ENCODE measurements around the gene ZNF324B. TPM values are rescaled to one million over a fixed set of nuclear protein-coding genes. Genes with fewer than 3 reads are reported as not detected.

The ZNF324B gene
- total RNA-seq, 1 donor from 2014 or later: 6.3 TPM

DNA sequence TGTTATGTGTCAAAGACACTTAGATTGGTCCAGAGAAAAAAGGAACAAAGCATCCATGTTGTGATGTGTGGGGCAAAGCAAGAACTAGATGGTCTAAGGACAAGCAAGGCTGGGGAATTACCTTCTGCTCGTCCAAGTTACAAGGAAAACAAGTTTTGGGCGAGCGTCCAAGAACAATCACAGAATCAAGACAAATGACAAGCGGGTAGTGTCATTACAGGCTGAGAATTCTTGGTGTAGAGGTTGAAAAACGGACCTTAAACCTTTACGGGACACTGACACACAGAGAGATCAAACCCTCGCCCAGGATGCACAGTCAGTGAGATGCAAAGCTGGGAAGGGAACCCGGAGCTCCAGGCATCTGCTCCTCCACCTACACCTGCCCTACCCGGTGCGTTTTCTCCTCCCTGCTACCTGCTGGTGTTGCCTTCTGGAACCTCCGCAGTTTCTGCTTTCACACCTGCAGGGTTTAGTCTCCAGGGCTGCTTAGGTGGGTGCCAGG is 515 bp upstream of the ZNF324B start:
- peaks cover 4% of the 10 kb centered on the region for H3K36me3 Mint-ChIP-seq (ENCODE audit: low read depth)
- H3K27me3 Mint-ChIP-seq (ENCODE audit: low read depth): peaks cover 6% of the 10 kb centered on the region
- no peak for DNase-seq (ENCODE audit: low spot score)
- peaks cover 17% of the 10 kb centered on the region for H3K4me1 Mint-ChIP-seq (ENCODE audit: low read depth)
- no peaks in the 10 kb centered on the region for H3K9me3 Mint-ChIP-seq (ENCODE audit: low read depth)
- H3K4me3 Mint-ChIP-seq (ENCODE audit: unreplicated experiment): peak overlapping the region; percentile 87
- TF ChIP-seq CTCF (IDR thresholded peaks at IDR 0.05): no peak
- peak overlapping the region; percentile 45 for H3K27ac Mint-ChIP-seq (ENCODE audit: unreplicated experiment)

- TF ChIP-seq CTCF (IDR thresholded peaks at IDR 0.05): no peak
- Mint-ChIP-seq H3K27ac (ENCODE audit: unreplicated experiment) (no peak overlapping the region), H3K27me3 (ENCODE audit: low read depth) (peaks cover 2% of the 10 kb centered on the region), H3K9me3 (ENCODE audit: low read depth) (no peaks in the 10 kb centered on the region), H3K4me1 (ENCODE audit: low read depth) (peaks cover 17% of the 10 kb centered on the region), H3K36me3 (ENCODE audit: low read depth) (peaks cover 13% of the 10 kb centered on the region), H3K4me3 (ENCODE audit: unreplicated experiment) (no peak overlapping the region)
- DNase-seq (ENCODE audit: low spot score): no peak
These were observed 2.3 kb downstream of the ZNF324B start for GRCh38 chr19:58453743-58454142.

DNA sequence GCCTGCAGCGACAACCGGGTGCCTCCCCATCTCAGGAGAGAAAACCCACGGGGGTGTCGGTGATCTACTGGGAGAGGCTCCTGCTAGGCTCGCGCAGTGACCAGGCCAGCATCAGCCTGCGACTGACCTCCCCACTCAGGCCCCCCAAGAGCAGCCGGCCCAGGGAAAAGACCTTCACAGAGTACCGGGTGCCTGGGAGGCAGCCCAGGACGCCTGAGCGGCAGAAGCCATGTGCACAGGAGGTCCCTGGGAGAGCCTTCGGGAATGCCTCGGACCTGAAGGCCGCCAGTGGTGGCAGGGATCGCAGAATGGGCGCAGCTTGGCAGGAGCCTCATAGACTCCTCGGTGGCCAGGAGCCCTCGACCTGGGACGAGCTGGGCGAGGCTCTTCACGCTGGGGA is 3.9 kb downstream of the ZNF324B start:
- DNase-seq (ENCODE audit: low spot score): no peak
- H3K27me3 Mint-ChIP-seq (ENCODE audit: low read depth): no peaks in the 10 kb centered on the region
- H3K36me3 Mint-ChIP-seq (ENCODE audit: low read depth): peaks cover 13% of the 10 kb centered on the region
- no peak for TF ChIP-seq CTCF (IDR thresholded peaks at IDR 0.05)
- H3K27ac Mint-ChIP-seq (ENCODE audit: unreplicated experiment): no peak overlapping the region
- H3K4me1 Mint-ChIP-seq (ENCODE audit: low read depth): peaks cover 17% of the 10 kb centered on the region
- no peaks in the 10 kb centered on the region for H3K9me3 Mint-ChIP-seq (ENCODE audit: low read depth)
- H3K4me3 Mint-ChIP-seq (ENCODE audit: unreplicated experiment): no peak overlapping the region

GRCh38 chr19:58456111-58456510 is 4.7 kb downstream of the ZNF324B start:
- peaks cover 11% of the 10 kb centered on the region for H3K4me1 Mint-ChIP-seq (ENCODE audit: low read depth)
- TF ChIP-seq CTCF (IDR thresholded peaks at IDR 0.05): no peak
- H3K36me3 Mint-ChIP-seq (ENCODE audit: low read depth): peaks cover 13% of the 10 kb centered on the region
- H3K4me3 Mint-ChIP-seq (ENCODE audit: unreplicated experiment): no peak overlapping the region
- H3K9me3 Mint-ChIP-seq (ENCODE audit: low read depth): no peaks in the 10 kb centered on the region
- no peak overlapping the region for H3K27ac Mint-ChIP-seq (ENCODE audit: unreplicated experiment)
- DNase-seq (ENCODE audit: low spot score): no peak
- H3K27me3 Mint-ChIP-seq (ENCODE audit: low read depth): no peaks in the 10 kb centered on the region

DNA sequence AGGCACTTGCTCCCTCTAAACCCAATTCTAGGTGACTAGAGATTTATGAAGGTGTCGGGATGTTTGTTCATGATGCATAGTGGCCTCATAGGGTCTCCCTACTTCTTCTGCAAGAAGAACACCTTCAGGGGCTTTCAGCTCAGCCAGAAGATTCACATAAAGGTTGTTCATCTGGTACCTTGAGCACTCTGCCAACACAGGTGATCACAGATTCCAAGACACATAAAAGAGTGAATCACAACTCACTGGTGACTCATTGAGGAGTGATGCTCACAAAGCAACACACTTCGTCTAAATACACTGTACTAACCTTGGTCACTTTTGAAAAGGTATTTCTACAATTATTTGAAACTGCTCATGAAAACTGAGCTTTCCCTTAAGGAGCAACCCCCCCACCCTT is 8.6 kb downstream of the ZNF324B start:
- Mint-ChIP-seq H3K4me3 (ENCODE audit: unreplicated experiment) (no peak overlapping the region), H3K27ac (ENCODE audit: unreplicated experiment) (no peak overlapping the region), H3K9me3 (ENCODE audit: low read depth) (no peaks in the 10 kb centered on the region), H3K27me3 (ENCODE audit: low read depth) (no peaks in the 10 kb centered on the region), H3K4me1 (ENCODE audit: low read depth) (no peaks in the 10 kb centered on the region), H3K36me3 (ENCODE audit: low read depth) (peaks cover 9% of the 10 kb centered on the region)
- DNase-seq (ENCODE audit: low spot score): no peak
- no peak for TF ChIP-seq CTCF (IDR thresholded peaks at IDR 0.05)

Data from chondrocyte (in vitro differentiated cells).